GM18868 (cell line): Measurements from ENCODE around the gene WLS.

Experiments used
- ATAC-seq: cut with Tn5 transposase; IDR thresholded peaks from one replicate; pipeline ENCODE4 v1.9.1; 2021; ENCODE audit warnings: mild to moderate bottlenecking, moderate library complexity; ENCODE audit not compliant: unreplicated experiment

Gene WLS

GRCh38 chr1:68228851-68229250 is 3.5 kb downstream of the WLS start:
- no peak for ATAC-seq

GRCh38 chr1:68227598-68227997 is 4.7 kb downstream of the WLS start:
- no peak for ATAC-seq

GRCh38 chr1:68225781-68226180 is 6.5 kb downstream of the WLS start:
- ATAC-seq, result no peak

GRCh38 chr1:68223687-68224086 is 8.6 kb downstream of the WLS start:
- no peak for ATAC-seq

- no peak for ATAC-seq
These were observed 10.3 kb downstream of the WLS start for GRCh38 chr1:68221980-68222373.

- ATAC-seq, result no peak
These were observed 11.0 kb downstream of the WLS start for GRCh38 chr1:68221001-68221979.

- ATAC-seq, result no peak
These were observed 11.9 kb downstream of the WLS start for GRCh38 chr1:68220420-68220819.

GRCh38 chr1:68218490-68218889 is 13.8 kb downstream of the WLS start:
- ATAC-seq, result no peak

- ATAC-seq, result no peak
These were observed 14.7 kb downstream of the WLS start for GRCh38 chr1:68217618-68218017.

GRCh38 chr1:68217060-68217554 is 15.2 kb downstream of the WLS start:
- no peak for ATAC-seq

GRCh38 chr1:68216089-68216772 is 16.1 kb downstream of the WLS start:
- ATAC-seq, result no peak

GRCh38 chr1:68213843-68214242 is 18.5 kb downstream of the WLS start:
- ATAC-seq, result no peak

- no peak for ATAC-seq
These were observed 20.5 kb downstream of the WLS start for GRCh38 chr1:68211761-68212380.

GRCh38 chr1:68210829-68211228 is 21.5 kb downstream of the WLS start:
- no peak for ATAC-seq

- ATAC-seq, result no peak
These were observed 22.3 kb downstream of the WLS start for GRCh38 chr1:68210027-68210426.

GRCh38 chr1:68206848-68207689 is 25.3 kb downstream of the WLS start:
- ATAC-seq, result no peak

GRCh38 chr1:68205794-68206358 is 26.4 kb downstream of the WLS start:
- peak; percentile 61 for ATAC-seq

GRCh38 chr1:68204977-68205630 is 27.2 kb downstream of the WLS start:
- no peak for ATAC-seq

GRCh38 chr1:68202239-68202832 is 30.0 kb downstream of the WLS start:
- ATAC-seq, result no peak
